ENCODE measurements around the gene ATRIP. TPM values are rescaled to one million over a fixed set of nuclear protein-coding genes. Genes with fewer than 3 reads are reported as not detected.
"Not testable (repeated sequence)": the region's sequence is repeated elsewhere in the genome, so short reads cannot be mapped to it uniquely, and the experiment has no call there.

ATRIP gene
- total and polyA plus RNA-seq, 2 donors from 2014 or later, result 5.4 to 6.7 TPM

- peaks cover 6 to 43% (median 20%) of the 10 kb centered on the region in 3 donors for H3K36me3 ChIP-seq (ENCODE audit: control insufficient read depth in 2 of 3, insufficient read depth in 3 of 3, low read length in 3 of 3)
- H3K27ac ChIP-seq (ENCODE audit: low read depth in 2 of 2, low read length in 2 of 2), result no peak overlapping the region
- H3K9ac ChIP-seq (ENCODE audit: low read length in 3 of 3), result no peak overlapping the region
- TF ChIP-seq CTCF (IDR thresholded peaks at IDR 0.05; ENCODE audit: borderline replicate concordance, extremely low read depth, insufficient read depth), result no peak
- H3K27me3 ChIP-seq (ENCODE audit: control insufficient read depth, insufficient read depth, low read length), result no peaks in the 10 kb centered on the region
- no peaks in the 10 kb centered on the region for H3K9me3 ChIP-seq (ENCODE audit: control insufficient read depth in 2 of 3, insufficient read depth in 1 of 3, low read length in 3 of 3)
- peak in 1 of 5 donors; percentile 35 for DNase-seq
- intact Hi-C loops (cut with DNase I), result loop anchor here (5.0 kb wide), 1 partner anchor 87 kb away; no protein-coding TSS in a partner anchor
- FAIRE-seq, result no peak
- H3K4me1 ChIP-seq (ENCODE audit: control insufficient read depth in 2 of 3, insufficient read depth in 2 of 3, low read depth in 1 of 3, low read length in 3 of 3), result peaks cover 0 to 2% (median 2%) of the 10 kb centered on the region in 3 donors
- no peak overlapping the region for H3K4me3 ChIP-seq (ENCODE audit: low read length in 3 of 3)
Measured at GRCh38 chr3:48459773-48460516, 13.4 kb downstream of the ATRIP start.

GRCh38 chr3:48460517-48460902, 14.0 kb downstream of the ATRIP start:
- Histone ChIP-seq H3K27ac (ENCODE audit: low read depth in 2 of 2, low read length in 2 of 2) (no peak overlapping the region), H3K9me3 (ENCODE audit: control insufficient read depth in 2 of 3, insufficient read depth in 1 of 3, low read length in 3 of 3) (no peaks in the 10 kb centered on the region), H3K36me3 (ENCODE audit: control insufficient read depth in 2 of 3, insufficient read depth in 3 of 3, low read length in 3 of 3) (peaks cover 3 to 39% (median 20%) of the 10 kb centered on the region in 3 donors), H3K4me3 (ENCODE audit: low read length in 3 of 3) (no peak overlapping the region), H3K27me3 (ENCODE audit: control insufficient read depth, insufficient read depth, low read length) (no peaks in the 10 kb centered on the region), H3K4me1 (ENCODE audit: control insufficient read depth in 2 of 3, insufficient read depth in 2 of 3, low read depth in 1 of 3, low read length in 3 of 3) (peaks cover 0 to 7% (median 6%) of the 10 kb centered on the region in 3 donors), H3K9ac (ENCODE audit: low read length in 3 of 3) (no peak overlapping the region)
- FAIRE-seq (no peak), DNase-seq (no peak)
- intact Hi-C loops (cut with DNase I), result loop anchor here (5.0 kb wide), 1 partner anchor 87 kb away; no protein-coding TSS in a partner anchor
- TF ChIP-seq CTCF (IDR thresholded peaks at IDR 0.05; ENCODE audit: borderline replicate concordance, extremely low read depth, insufficient read depth), result no peak

GRCh38 chr3:48461767-48462166, 15.2 kb downstream of the ATRIP start:
- Histone ChIP-seq H3K4me1 (ENCODE audit: control insufficient read depth in 2 of 3, insufficient read depth in 2 of 3, low read depth in 1 of 3, low read length in 3 of 3) (peaks cover 0 to 13% (median 12%) of the 10 kb centered on the region in 3 donors), H3K36me3 (ENCODE audit: control insufficient read depth in 2 of 3, insufficient read depth in 3 of 3, low read length in 3 of 3) (peaks cover 3 to 32% (median 20%) of the 10 kb centered on the region in 3 donors)
- peak in 1 of 5 donors; percentile 29 for DNase-seq
- H3K9ac ChIP-seq (ENCODE audit: low read length in 3 of 3); H3K9me3 ChIP-seq (ENCODE audit: control insufficient read depth in 2 of 3, insufficient read depth in 1 of 3, low read length in 3 of 3); H3K27me3 ChIP-seq (ENCODE audit: control insufficient read depth, insufficient read depth, low read length); H3K4me3 ChIP-seq (ENCODE audit: low read length in 3 of 3); H3K27ac ChIP-seq (ENCODE audit: low read depth in 2 of 2, low read length in 2 of 2); FAIRE-seq: not testable (repeated sequence)
- intact Hi-C loops (cut with DNase I), result loop anchor here (5.0 kb wide), 1 partner anchor 86 kb away; no protein-coding TSS in a partner anchor

DNA sequence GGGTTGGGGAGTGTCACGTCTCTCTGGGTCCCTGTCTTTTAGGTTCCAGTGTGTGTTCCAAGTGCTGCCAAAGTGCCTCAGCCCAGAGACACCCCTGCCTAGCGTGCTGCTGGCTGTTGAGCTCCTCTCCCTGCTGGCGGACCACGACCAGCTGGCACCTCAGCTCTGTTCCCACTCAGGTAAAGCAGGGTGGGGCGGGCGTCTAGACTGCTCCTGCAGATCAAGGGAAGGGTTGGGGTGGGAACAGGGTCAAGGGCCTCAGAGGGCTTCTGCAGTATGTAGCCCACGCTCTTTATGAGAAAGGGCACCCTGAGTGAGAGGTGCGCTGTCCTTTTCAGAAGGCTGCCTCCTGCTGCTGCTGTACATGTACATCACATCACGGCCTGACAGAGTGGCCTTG, 17.2 kb downstream of the ATRIP start:
- H3K27me3 ChIP-seq (ENCODE audit: control insufficient read depth, insufficient read depth, low read length), result no peaks in the 10 kb centered on the region
- H3K27ac ChIP-seq (ENCODE audit: low read depth in 2 of 2, low read length in 2 of 2), result no peak overlapping the region
- TF ChIP-seq CTCF (IDR thresholded peaks at IDR 0.05; ENCODE audit: borderline replicate concordance, extremely low read depth, insufficient read depth), result no peak
- H3K9ac ChIP-seq (ENCODE audit: low read length in 3 of 3), result no peak overlapping the region
- no peak for FAIRE-seq
- intact Hi-C loops (cut with DNase I), result loop anchor here (5.0 kb wide), 1 partner anchor 84 kb away; no protein-coding TSS in a partner anchor
- H3K4me3 ChIP-seq (ENCODE audit: low read length in 3 of 3), result no peak overlapping the region
- DNase-seq, result peak in 1 of 5 donors; percentile 60
- peaks cover 3 to 33% (median 18%) of the 10 kb centered on the region in 3 donors for H3K36me3 ChIP-seq (ENCODE audit: control insufficient read depth in 2 of 3, insufficient read depth in 3 of 3, low read length in 3 of 3)
- peaks cover 0 to 30% (median 23%) of the 10 kb centered on the region in 3 donors for H3K4me1 ChIP-seq (ENCODE audit: control insufficient read depth in 2 of 3, insufficient read depth in 2 of 3, low read depth in 1 of 3, low read length in 3 of 3)
- no peaks in the 10 kb centered on the region for H3K9me3 ChIP-seq (ENCODE audit: control insufficient read depth in 2 of 3, insufficient read depth in 1 of 3, low read length in 3 of 3)
